Nephron progenitor cell (in vitro differentiated cells): ENCODE measurements around the gene FIGNL2.
"Not testable (repeated sequence)": the region's sequence is repeated elsewhere in the genome, so short reads cannot be mapped to it uniquely, and the experiment has no call there.

ENCODE experiments used
- DNase-seq: peaks from one replicate; pipeline ENCODE4 v3.0.0; 2021
- H3K27ac Mint-ChIP-seq: 2 replicates; pipeline ENCODE4 v1.8.0; 2021; ENCODE audit warnings: mild to moderate bottlenecking, moderate library complexity, mixed read lengths
- H3K27me3 Mint-ChIP-seq: 2 replicates; pipeline ENCODE4 v1.8.0; 2021; ENCODE audit warnings: mild to moderate bottlenecking, low read depth, mixed read lengths; ENCODE audit not compliant: poor library complexity
- H3K36me3 Mint-ChIP-seq: 2 replicates; pipeline ENCODE4 v1.8.0; 2021; ENCODE audit warnings: low read depth, mixed read lengths
- H3K4me1 Mint-ChIP-seq: 2 replicates; pipeline ENCODE4 v1.8.0; 2021; ENCODE audit warnings: mixed read lengths
- H3K4me3 Mint-ChIP-seq: 2 replicates; pipeline ENCODE4 v1.8.0; 2021; ENCODE audit warnings: mild to moderate bottlenecking, moderate library complexity, mixed read lengths
- H3K9me3 Mint-ChIP-seq: 2 replicates; pipeline ENCODE4 v1.8.0; 2021; ENCODE audit warnings: mild to moderate bottlenecking, moderate library complexity, mixed read lengths
- CTCF ChIP-seq: fragments of 200-600 bp; sonication (generic); IDR thresholded peaks from 2 replicates; pipeline ENCODE4 v1.5.0; 2021; ENCODE audit warnings: antibody characterized with exemption

FIGNL2 gene

GRCh38 chr12:51833448-51834227 lies 14.9 kb downstream of the FIGNL2 start:
- H3K4me1 Mint-ChIP-seq: peaks cover 93% of the 10 kb centered on the region
- H3K9me3 Mint-ChIP-seq: no peaks in the 10 kb centered on the region
- H3K27me3 Mint-ChIP-seq: peaks cover 3% of the 10 kb centered on the region
- peak overlapping the region; percentile 13 for H3K4me3 Mint-ChIP-seq
- H3K27ac Mint-ChIP-seq: peak overlapping the region; percentile 7
- H3K36me3 Mint-ChIP-seq: peaks cover 6% of the 10 kb centered on the region
- no peak for DNase-seq
- TF ChIP-seq CTCF: no peak

- peaks cover 6% of the 10 kb centered on the region for H3K36me3 Mint-ChIP-seq
- peaks cover 93% of the 10 kb centered on the region for H3K4me1 Mint-ChIP-seq
- TF ChIP-seq CTCF: no peak
- H3K9me3 Mint-ChIP-seq: no peaks in the 10 kb centered on the region
- peaks cover 3% of the 10 kb centered on the region for H3K27me3 Mint-ChIP-seq
- H3K4me3 Mint-ChIP-seq: no peak overlapping the region
- no peak overlapping the region for H3K27ac Mint-ChIP-seq
- DNase-seq: no peak
Measured at GRCh38 chr12:51832354-51833107, 16.0 kb downstream of the FIGNL2 start.

- not testable (repeated sequence) for H3K36me3 Mint-ChIP-seq, DNase-seq, H3K9me3 Mint-ChIP-seq, H3K27ac Mint-ChIP-seq, H3K27me3 Mint-ChIP-seq, H3K4me3 Mint-ChIP-seq
- peaks cover 92% of the 10 kb centered on the region for H3K4me1 Mint-ChIP-seq
Measured at GRCh38 chr12:51831817-51832216, 16.7 kb downstream of the FIGNL2 start.

GRCh38 chr12:51829641-51830040 lies 18.9 kb downstream of the FIGNL2 start:
- Mint-ChIP-seq H3K9me3 (no peaks in the 10 kb centered on the region), H3K27ac (peak overlapping the region; percentile 44), H3K4me1 (peaks cover 85% of the 10 kb centered on the region), H3K36me3 (peaks cover 11% of the 10 kb centered on the region), H3K27me3 (peaks cover 5% of the 10 kb centered on the region), H3K4me3 (no peak overlapping the region)
- no peak for TF ChIP-seq CTCF
- DNase-seq: no peak

GRCh38 chr12:51829011-51829481 lies 19.5 kb downstream of the FIGNL2 start:
- H3K27me3 Mint-ChIP-seq: peaks cover 5% of the 10 kb centered on the region
- H3K4me1 Mint-ChIP-seq: peaks cover 85% of the 10 kb centered on the region
- H3K27ac Mint-ChIP-seq: no peak overlapping the region
- no peak for DNase-seq
- peaks cover 10% of the 10 kb centered on the region for H3K36me3 Mint-ChIP-seq
- no peaks in the 10 kb centered on the region for H3K9me3 Mint-ChIP-seq
- H3K4me3 Mint-ChIP-seq: no peak overlapping the region
- no peak for TF ChIP-seq CTCF

- no peaks in the 10 kb centered on the region for H3K9me3 Mint-ChIP-seq
- peaks cover 3% of the 10 kb centered on the region for H3K27me3 Mint-ChIP-seq
- H3K27ac Mint-ChIP-seq: peak overlapping the region; percentile 94
- peaks cover 83% of the 10 kb centered on the region for H3K4me1 Mint-ChIP-seq
- TF ChIP-seq CTCF: no peak
- no peak for DNase-seq
- H3K36me3 Mint-ChIP-seq: peaks cover 5% of the 10 kb centered on the region
- no peak overlapping the region for H3K4me3 Mint-ChIP-seq
Measured at GRCh38 chr12:51827925-51828818, 20.3 kb downstream of the FIGNL2 start.
